ENCODE measurements around the gene CACNG4.

DNA sequence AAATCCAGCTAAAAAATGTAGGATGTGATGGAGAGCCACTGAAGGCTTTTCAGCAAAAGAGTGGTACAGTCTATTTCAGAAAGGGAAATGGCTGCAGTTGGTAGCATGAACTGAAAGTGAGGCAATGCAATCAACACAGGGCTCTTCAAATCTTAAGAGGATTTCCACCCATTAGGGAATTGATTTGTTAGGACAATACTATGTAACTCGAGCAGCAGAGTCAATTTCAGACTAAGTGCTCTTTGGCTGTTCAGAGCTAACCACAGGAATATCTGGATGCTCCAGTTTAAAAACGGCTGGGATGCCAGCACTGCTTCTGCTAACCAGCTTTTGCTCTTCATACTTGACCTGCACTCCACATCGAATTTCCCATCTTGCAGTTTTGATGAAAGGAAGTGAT, 104.5 kb downstream of the CACNG4 start:
- no peak for TF ChIP-seq POLR2A (IDR thresholded peaks at IDR 0.05)
- TF ChIP-seq, protein P1, sequence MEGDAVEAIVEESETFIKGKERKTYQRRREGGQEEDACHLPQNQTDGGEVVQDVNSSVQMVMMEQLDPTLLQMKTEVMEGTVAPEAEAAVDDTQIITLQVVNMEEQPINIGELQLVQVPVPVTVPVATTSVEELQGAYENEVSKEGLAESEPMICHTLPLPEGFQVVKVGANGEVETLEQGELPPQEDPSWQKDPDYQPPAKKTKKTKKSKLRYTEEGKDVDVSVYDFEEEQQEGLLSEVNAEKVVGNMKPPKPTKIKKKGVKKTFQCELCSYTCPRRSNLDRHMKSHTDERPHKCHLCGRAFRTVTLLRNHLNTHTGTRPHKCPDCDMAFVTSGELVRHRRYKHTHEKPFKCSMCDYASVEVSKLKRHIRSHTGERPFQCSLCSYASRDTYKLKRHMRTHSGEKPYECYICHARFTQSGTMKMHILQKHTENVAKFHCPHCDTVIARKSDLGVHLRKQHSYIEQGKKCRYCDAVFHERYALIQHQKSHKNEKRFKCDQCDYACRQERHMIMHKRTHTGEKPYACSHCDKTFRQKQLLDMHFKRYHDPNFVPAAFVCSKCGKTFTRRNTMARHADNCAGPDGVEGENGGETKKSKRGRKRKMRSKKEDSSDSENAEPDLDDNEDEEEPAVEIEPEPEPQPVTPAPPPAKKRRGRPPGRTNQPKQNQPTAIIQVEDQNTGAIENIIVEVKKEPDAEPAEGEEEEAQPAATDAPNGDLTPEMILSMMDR (IDR thresholded peaks at IDR 0.05), result no peak
